GM21737 (cell line): ENCODE results near the gene CHEK2.
"Not testable (repeated sequence)": the region's sequence is repeated elsewhere in the genome, so short reads cannot be mapped to it uniquely, and the experiment has no call there.

ENCODE experiments used
- ATAC-seq: cut with Tn5 transposase; IDR thresholded peaks from one replicate; pipeline ENCODE4 v1.9.1; 2021; ENCODE audit warnings: mild to moderate bottlenecking, moderate library complexity; ENCODE audit not compliant: unreplicated experiment

Gene CHEK2

GRCh38 chr22:28693041-28693760 lies 48.4 kb downstream of the CHEK2 start:
- not testable (repeated sequence) for ATAC-seq

DNA sequence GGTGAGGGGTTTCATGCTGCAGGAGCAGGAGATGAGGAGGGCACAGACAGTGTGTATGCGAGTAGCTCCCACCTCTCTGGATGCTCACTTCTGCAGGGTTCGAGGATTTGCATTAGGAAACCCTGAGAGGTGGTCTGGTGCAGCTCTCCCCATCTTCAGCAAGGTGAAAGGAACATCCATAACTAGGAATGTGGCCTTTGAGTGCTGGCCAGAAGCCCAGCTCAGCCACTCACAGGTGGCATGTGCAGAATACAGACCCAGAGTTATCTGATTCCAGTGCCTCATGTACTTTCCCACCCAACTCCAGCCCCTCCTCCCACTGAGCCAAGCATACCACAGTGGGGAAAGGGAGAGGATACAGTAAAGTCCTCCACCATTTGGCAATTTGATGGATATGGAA lies 51.8 kb downstream of the CHEK2 start:
- ATAC-seq: not testable (repeated sequence)

DNA sequence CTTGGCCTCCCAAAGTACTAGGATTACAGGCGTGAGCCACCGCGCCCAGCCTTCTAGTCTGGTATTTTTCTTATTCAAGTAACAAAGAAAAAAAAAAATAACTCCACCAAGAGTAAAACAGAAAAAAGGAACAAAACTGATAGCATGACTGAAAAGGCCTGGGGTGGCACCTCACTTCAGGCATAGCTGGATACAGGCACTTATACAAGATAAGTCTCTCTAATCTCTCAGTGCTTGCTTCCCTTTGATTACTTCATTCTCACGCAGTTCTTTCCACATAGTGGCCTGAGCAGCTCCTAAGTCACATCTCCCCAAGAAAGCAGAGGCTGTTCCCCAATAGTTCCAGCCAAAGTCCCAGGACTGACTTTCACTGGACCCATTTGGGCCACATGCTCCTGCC lies 58.7 kb downstream of the CHEK2 start:
- ATAC-seq: not testable (repeated sequence)

GRCh38 chr22:28680813-28681490 lies 60.7 kb downstream of the CHEK2 start:
- ATAC-seq: not testable (repeated sequence)

DNA sequence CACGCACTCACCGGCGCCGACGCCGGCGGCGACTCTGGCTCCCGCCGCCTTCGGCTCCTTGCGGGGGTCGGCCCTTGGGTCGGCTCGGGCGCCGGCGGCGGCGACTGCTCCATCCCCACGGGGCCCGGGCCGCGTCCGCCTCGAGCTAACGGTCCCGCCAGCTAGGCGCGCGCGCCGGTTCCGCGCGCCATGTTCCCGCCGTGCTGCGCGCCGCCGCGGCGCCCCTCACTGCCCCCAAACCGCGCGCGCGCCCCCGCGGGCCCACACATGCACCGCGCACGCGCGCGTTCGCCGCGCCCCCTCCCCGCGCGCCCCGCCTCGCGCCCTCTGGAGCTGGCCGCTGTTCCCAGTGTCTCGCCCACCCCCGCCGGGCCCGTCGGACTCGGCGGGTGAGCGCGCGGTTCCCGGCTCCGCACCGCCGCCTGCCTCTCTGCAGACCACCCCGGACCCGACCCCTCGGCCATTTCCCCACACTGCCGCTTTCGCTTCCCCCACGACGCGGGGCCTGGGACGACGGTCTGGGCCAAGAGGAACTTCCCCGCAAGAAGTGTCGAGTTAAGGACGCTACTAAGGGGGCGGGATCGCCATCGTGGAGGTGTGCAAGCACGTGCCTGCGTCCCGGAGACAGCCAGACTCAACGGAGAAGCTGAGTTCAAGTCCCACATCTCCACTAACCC lies 61.9 kb downstream of the CHEK2 start, which contains the start of gene TTC28:
Gene TTC28 (minus strand): TSS at position 230 of the 677 bp plus-strand sequence. CDS start 117 bp downstream, at position 113.
- not testable (repeated sequence) for ATAC-seq

DNA sequence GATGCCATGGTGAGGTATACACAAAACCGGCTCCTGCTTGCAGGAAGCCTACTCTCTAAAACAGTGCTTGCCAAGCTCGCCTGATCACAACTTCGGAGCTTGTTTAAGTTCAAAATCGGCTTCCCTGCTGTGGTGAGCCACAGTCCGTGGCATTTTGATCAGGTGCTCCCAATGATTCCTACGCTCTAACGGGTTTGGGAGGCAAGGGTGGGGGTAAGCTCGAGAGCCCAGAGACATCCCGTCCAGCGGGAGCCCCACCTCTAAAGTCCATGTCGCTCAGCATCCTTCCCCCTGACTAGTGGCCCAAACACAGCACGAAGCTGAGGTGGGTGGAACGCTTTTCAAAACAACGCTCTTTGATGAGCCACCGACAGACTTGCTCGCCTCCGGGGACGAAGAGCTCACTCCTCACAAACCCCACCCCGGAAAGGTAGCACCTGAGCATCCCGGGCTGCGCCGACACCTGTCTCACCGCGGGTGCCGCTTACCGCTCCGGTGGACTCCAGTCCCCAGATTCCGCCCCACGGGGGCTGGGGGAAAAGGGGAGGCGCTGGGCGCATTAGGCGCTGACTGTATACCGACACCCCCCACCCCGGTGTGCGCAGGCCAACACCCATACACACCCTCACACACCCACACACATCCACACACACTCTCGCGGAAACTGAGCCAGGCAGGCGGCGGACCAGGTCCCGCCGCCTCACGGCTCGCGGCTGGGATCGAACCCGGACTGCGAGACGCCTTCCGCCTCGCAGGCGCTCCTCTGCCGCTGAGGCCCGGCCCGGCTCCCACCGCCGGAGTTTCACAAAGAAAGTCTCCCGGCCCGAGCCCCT lies 62.6 kb downstream of the CHEK2 start:
- ATAC-seq: not testable (repeated sequence)

DNA sequence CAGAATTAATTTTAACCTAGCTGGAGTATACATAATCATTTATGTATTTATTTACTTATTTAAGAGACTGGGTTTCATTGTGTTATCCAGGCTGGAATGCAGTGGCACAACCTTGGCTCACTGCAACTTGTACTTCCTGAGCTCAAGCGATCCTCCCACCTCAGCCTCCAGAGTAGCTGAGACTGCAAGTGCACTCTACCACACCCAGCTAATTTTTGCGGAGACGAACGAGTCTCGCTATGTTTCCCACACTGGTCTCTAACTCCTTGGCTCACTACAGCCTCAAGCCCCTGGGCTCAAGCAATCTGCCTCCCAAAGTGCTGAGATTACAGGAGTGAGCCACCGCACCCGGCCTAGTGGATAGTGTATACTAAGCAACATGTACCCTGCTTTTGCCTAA lies 63.5 kb downstream of the CHEK2 start:
- not testable (repeated sequence) for ATAC-seq

GRCh38 chr22:28674121-28674563 lies 67.5 kb downstream of the CHEK2 start:
- no peak for ATAC-seq

DNA sequence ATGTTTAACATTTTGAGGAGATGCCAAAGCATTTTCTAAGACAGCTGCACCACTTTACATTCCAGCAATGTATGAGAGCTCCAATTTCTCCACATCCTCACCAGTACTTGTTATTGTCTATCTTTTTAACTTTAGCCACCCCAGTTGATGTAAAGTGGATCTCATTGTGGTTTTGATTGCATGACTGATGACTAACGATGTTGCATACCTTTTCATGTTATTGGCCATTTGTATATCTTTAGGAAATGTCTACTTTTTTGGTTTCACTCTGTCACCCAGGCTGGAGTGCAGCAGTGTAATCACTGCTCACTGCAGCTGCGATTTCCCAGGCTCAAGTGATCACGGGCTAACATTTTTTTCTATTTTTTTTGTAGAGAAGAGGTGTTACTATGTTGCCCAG lies 70.9 kb downstream of the CHEK2 start:
- ATAC-seq: no peak

DNA sequence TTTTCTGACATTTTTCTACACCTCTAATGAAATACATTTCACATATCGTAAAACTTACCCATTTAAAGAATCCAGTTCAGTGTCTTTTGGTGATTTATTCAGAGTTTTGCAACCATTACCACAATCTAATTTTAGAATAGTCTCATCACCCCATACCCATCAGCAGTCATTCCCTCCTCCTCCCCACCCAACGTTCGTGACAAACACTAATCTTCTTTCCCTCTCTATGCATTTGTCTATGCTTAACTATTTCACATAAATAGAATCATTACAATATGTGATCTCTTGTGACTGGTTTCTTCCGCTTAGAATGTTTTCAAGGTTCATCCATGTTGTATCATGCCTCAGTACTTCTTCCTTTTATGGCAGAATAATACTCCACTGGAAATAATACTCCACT lies 71.5 kb downstream of the CHEK2 start:
- ATAC-seq: no peak

DNA sequence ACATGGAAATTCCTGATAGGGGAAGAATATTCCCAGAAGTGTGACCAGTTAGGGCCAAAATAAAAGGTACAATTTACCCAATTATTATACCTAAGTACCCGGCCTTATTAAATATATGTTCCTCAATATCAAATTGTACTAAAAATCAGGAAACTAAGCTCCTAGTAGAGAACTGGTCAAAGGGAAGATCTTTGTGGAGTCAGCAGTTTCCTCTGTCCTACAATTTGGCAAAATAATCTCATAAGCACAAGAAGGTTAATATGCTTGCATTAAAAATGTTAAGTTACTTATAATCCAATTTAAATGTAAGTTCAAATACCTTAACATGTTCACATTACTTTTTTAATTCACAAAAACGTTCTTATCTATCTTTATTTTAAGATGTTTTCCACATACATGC lies 72.2 kb downstream of the CHEK2 start:
- no peak for ATAC-seq

- not testable (repeated sequence) for ATAC-seq
These were observed 78.1 kb downstream of the CHEK2 start for GRCh38 chr22:28663569-28663942.

DNA sequence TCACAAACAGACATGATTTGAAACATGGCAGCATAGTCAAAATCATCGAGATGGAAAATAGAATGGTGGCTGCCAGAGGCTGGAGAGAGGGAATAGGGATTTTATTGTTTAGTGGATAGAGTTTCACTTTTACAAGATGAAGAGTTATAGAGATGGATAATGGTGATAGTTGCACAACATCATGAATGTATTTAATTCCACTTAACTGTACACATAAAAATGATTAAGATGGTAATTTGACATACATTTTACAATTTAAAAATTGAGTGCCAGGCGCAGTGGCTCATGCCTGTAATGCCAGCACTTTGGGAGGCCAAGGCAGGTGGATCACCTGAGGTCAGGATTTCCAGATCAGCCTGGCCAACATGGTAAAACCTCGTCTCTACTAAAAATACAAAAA lies 83.2 kb downstream of the CHEK2 start:
- no peak for ATAC-seq

DNA sequence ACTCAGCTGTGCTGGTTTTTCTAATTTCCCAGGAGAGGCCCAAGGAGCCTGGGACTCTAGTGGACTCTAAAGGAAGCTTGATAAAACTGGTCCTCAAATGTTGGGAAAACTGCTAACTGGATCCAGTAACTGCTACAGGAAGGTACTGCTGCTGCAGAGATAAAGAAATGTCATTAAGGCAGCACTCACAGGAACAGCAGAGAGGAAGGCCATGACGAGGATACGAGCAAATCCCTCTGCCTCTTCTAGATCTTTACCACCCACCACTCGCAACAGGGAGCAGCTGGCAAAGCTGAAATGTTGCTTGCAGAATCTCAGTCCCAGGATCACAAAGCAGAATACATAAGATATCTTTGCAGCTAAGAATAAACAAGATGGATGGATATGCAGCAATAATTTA lies 85.4 kb downstream of the CHEK2 start:
- no peak for ATAC-seq

DNA sequence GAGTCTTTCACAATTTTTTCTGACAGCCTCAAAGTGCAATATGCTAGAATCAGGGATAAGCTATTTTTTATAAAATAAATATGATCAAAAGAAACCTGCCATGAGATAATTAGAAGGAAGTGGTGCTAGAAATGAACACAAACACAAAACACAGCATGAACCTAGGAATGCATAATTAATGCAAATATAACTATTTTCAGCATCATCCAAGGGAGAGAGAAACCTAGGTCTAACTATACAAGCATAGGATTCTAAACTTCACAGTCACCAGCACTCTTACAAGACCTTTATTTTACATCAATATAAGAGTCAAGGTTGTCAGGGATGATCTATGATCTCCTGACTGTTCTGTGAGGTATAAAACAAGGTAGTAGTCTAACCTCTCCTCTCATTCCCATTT lies 91.2 kb downstream of the CHEK2 start:
- no peak for ATAC-seq

GRCh38 chr22:28648792-28649191 lies 92.8 kb downstream of the CHEK2 start:
- ATAC-seq: no peak

DNA sequence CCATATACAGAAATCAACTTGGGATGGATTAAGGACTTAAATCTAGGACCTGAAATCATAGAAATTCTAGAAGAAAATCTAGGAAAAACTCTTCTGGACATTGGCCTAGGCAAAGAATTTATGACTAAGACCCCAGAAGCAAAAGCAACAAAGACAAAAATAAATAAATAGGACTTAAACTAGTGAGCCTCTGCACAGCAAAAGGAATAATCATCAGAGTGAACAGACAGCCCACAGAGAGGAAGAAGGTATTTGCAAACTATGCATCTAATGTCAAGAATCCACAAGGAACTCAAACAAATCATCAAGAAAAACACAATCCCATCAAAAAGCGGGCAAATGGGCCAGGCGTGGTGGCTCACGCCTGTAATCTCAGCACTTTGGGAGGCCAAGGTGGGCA lies 94.4 kb downstream of the CHEK2 start:
- no peak for ATAC-seq

GRCh38 chr22:28639321-28639720 lies 102.3 kb downstream of the CHEK2 start:
- ATAC-seq: no peak
